ENCODE measurements around the gene TSEN34. TPM values are rescaled to one million over a fixed set of nuclear protein-coding genes. Genes with fewer than 3 reads are reported as not detected.
A peak's percentile ranks its signal among the peaks of the same experiment; 100 is the strongest.

The TSEN34 gene
- total RNA-seq, 1 donor from 2014 or later = 29.7 TPM

DNA sequence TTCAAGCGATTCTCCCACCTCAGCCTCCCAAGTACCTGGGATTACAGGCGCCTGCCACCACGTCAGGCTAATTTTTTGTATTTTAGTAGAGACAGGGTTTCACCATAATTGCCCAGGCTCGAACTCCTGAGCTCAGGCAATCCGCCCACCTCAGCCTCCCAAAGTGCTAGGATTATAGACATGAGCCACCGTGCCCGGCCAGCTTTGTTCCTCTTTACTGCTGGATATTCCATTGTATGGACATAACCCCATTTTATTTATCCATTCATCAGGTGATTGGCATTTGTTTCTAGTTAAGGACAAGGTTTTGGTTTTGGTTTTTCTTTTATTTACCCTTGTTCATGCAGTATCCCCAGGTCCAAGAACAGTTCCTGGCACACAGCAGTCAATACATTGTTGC lies 5.4 kb downstream of the TSEN34 start:
- Histone ChIP-seq H3K27ac (ENCODE audit: low read depth, low read length) (no peak overlapping the region), H3K4me1 (ENCODE audit: control insufficient read depth in 3 of 3, insufficient read depth in 3 of 3, low read length in 3 of 3) (peaks cover 12 to 14% (median 13%) of the 10 kb centered on the region in 3 donors), H3K27me3 (ENCODE audit: control insufficient read depth in 3 of 3, insufficient read depth in 3 of 3, low read length in 3 of 3) (no peaks in the 10 kb centered on the region), H3K9ac (ENCODE audit: low read depth in 1 of 3, low read length in 3 of 3) (no peak overlapping the region), H3K36me3 (ENCODE audit: control insufficient read depth in 3 of 3, insufficient read depth in 3 of 3, low read length in 3 of 3) (peaks cover 14 to 19% (median 18%) of the 10 kb centered on the region in 3 donors), H3K4me3 (ENCODE audit: low read length in 3 of 3) (no peak overlapping the region), H3K9me3 (ENCODE audit: control insufficient read depth in 3 of 3, low read length in 3 of 3) (no peaks in the 10 kb centered on the region)

DNA sequence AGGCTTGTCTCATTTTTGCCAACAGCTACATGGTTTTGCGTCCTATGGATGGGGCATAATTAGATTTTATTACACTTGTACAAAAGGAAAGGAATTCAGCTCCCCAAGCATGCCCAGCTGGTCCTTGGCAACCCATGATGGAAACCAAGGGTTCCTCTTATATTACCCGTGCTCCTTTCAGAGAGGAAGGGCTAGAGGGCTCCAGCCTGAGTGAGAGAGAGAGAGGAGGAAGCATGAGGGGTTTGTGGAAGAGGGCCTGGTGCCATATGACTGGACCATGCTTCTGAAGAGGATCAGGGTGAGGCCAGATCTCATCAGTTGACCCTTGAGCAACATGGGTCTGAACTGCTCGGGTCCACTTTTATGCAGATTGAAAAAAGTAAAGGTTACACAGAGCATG lies 6.0 kb downstream of the TSEN34 start:
- Histone ChIP-seq H3K36me3 (ENCODE audit: control insufficient read depth in 3 of 3, insufficient read depth in 3 of 3, low read length in 3 of 3) (peaks cover 13 to 23% (median 17%) of the 10 kb centered on the region in 3 donors), H3K9ac (ENCODE audit: low read depth in 1 of 3, low read length in 3 of 3) (no peak overlapping the region), H3K4me1 (ENCODE audit: control insufficient read depth in 3 of 3, insufficient read depth in 3 of 3, low read length in 3 of 3) (peaks cover 12 to 14% (median 13%) of the 10 kb centered on the region in 3 donors), H3K27ac (ENCODE audit: low read depth, low read length) (no peak overlapping the region), H3K9me3 (ENCODE audit: control insufficient read depth in 3 of 3, low read length in 3 of 3) (no peaks in the 10 kb centered on the region), H3K27me3 (ENCODE audit: control insufficient read depth in 3 of 3, insufficient read depth in 3 of 3, low read length in 3 of 3) (no peaks in the 10 kb centered on the region), H3K4me3 (ENCODE audit: low read length in 3 of 3) (no peak overlapping the region)

DNA sequence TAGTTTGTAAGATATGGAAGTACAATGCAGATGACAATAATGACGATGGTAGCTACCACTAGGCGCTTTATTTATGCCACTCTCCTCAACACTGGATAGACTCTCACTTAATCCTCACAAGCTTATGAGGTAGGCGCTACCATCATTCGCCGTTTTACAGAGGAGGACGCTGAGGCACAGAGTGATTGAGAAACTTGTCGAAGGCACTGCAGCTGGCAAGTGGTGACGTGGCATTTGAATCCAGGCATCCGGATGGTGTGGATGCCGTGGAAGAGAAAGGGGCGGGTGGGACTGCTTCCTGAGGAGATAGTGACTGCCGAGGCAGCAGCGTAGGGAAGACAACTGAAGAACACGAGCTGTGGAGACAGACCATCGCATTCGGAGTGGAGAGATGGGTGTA lies 8.3 kb downstream of the TSEN34 start:
- no peaks in the 10 kb centered on the region for H3K27me3 ChIP-seq (ENCODE audit: control insufficient read depth in 3 of 3, insufficient read depth in 3 of 3, low read length in 3 of 3)
- peaks cover 19 to 27% (median 26%) of the 10 kb centered on the region in 3 donors for H3K36me3 ChIP-seq (ENCODE audit: control insufficient read depth in 3 of 3, insufficient read depth in 3 of 3, low read length in 3 of 3)
- no peaks in the 10 kb centered on the region for H3K9me3 ChIP-seq (ENCODE audit: control insufficient read depth in 3 of 3, low read length in 3 of 3)
- peaks cover 31 to 34% (median 31%) of the 10 kb centered on the region in 3 donors for H3K4me1 ChIP-seq (ENCODE audit: control insufficient read depth in 3 of 3, insufficient read depth in 3 of 3, low read length in 3 of 3)
- no peak overlapping the region for H3K9ac ChIP-seq (ENCODE audit: low read depth in 1 of 3, low read length in 3 of 3)
- no peak overlapping the region for H3K4me3 ChIP-seq (ENCODE audit: low read length in 3 of 3)
- no peak overlapping the region for H3K27ac ChIP-seq (ENCODE audit: low read depth, low read length)

DNA sequence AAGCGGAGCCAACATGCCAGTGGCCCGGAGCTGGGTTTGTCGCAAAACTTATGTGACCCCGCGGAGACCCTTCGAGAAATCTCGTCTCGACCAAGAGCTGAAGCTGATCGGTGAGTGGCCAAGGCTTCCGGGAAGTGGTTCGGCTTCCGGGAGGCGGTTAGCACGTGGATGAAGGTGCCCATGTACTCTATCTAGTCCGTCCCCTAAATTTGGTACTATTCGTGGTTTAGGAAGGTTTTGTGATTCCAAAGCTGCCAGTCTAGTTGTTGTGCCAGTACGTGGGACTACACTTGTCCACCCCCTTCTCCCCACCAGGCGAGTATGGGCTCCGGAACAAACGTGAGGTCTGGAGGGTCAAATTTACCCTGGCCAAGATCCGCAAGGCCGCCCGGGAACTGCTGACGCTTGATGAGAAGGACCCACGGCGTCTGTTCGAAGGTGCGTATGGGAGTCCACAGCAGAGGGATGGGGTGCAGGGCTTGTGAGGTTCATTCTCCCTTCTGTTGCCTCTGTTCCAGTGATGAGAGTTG lies 10.1 kb downstream of the TSEN34 start:
- H3K36me3 ChIP-seq (ENCODE audit: control insufficient read depth in 3 of 3, insufficient read depth in 3 of 3, low read length in 3 of 3) = peaks cover 29 to 41% (median 38%) of the 10 kb centered on the region in 3 donors
- peak overlapping the region; percentile 95 for H3K27ac ChIP-seq (ENCODE audit: low read depth, low read length)
- H3K4me3 ChIP-seq (ENCODE audit: low read length in 3 of 3) = peak overlapping the region; percentile 90 to 98 (median 94)
- peaks cover 43 to 52% (median 45%) of the 10 kb centered on the region in 3 donors for H3K4me1 ChIP-seq (ENCODE audit: control insufficient read depth in 3 of 3, insufficient read depth in 3 of 3, low read length in 3 of 3)
- H3K9me3 ChIP-seq (ENCODE audit: control insufficient read depth in 3 of 3, low read length in 3 of 3) = no peaks in the 10 kb centered on the region
- peak overlapping the region; percentile 96 to 98 (median 96) for H3K9ac ChIP-seq (ENCODE audit: low read depth in 1 of 3, low read length in 3 of 3)
- H3K27me3 ChIP-seq (ENCODE audit: control insufficient read depth in 3 of 3, insufficient read depth in 3 of 3, low read length in 3 of 3) = no peaks in the 10 kb centered on the region

DNA sequence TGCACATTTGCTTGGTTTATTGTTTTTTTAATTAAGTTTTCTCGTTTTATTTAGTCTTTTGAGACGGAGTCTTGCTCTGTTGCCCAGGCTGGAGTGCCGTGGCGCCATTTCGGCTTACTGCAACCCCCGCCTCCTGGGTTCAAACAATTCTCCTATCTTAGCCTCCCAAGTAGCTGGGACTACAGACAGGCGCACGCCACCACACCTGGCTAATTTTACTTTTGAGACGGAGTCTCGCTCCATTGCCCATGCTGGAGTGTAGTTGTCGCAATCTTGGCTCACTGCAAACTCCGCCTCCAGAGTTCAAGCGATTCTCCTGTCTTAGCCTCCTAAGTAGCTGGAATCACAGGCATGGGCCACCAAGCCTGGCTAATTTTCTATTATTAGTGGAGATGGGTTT lies 10.9 kb downstream of the TSEN34 start:
- Histone ChIP-seq H3K4me3 (ENCODE audit: low read length in 3 of 3) (peak overlapping the region; percentile 90 to 98 (median 94)), H3K36me3 (ENCODE audit: control insufficient read depth in 3 of 3, insufficient read depth in 3 of 3, low read length in 3 of 3) (peaks cover 36 to 49% (median 45%) of the 10 kb centered on the region in 3 donors), H3K9me3 (ENCODE audit: control insufficient read depth in 3 of 3, low read length in 3 of 3) (no peaks in the 10 kb centered on the region), H3K27ac (ENCODE audit: low read depth, low read length) (peak overlapping the region; percentile 95), H3K4me1 (ENCODE audit: control insufficient read depth in 3 of 3, insufficient read depth in 3 of 3, low read length in 3 of 3) (peaks cover 50 to 59% (median 52%) of the 10 kb centered on the region in 3 donors), H3K9ac (ENCODE audit: low read depth in 1 of 3, low read length in 3 of 3) (peak overlapping the region; percentile 96 to 98 (median 96)), H3K27me3 (ENCODE audit: control insufficient read depth in 3 of 3, insufficient read depth in 3 of 3, low read length in 3 of 3) (no peaks in the 10 kb centered on the region)

DNA sequence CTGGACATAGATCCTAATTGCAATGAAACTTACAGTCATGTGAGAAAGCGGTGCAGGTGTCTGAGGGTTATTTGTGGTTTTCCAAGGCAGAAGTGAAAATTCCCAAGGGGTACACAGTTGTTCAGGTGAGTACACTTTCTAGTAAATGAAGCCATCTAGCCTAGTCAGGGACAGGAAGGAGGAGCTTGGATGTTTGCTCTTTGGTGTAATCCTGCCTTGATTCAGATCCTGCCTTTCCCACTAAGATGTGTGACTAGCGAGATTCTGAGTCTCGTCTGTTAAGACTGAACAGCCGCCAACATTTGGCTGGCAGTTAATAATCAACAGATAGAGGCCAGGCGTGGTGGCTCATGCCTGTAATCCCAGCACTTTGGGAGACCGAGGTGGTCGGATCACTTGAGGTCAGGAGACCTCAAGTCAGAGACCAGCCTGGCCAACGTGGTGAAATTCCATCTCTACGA lies 12.1 kb downstream of the TSEN34 start:
- peak overlapping the region; percentile 4 to 37 (median 28) for H3K9ac ChIP-seq (ENCODE audit: low read depth in 1 of 3, low read length in 3 of 3)
- no peaks in the 10 kb centered on the region for H3K9me3 ChIP-seq (ENCODE audit: control insufficient read depth in 3 of 3, low read length in 3 of 3)
- H3K4me3 ChIP-seq (ENCODE audit: low read length in 3 of 3) = no peak overlapping the region
- peaks cover 45 to 60% (median 52%) of the 10 kb centered on the region in 3 donors for H3K36me3 ChIP-seq (ENCODE audit: control insufficient read depth in 3 of 3, insufficient read depth in 3 of 3, low read length in 3 of 3)
- H3K27ac ChIP-seq (ENCODE audit: low read depth, low read length) = peak overlapping the region; percentile 10
- H3K27me3 ChIP-seq (ENCODE audit: control insufficient read depth in 3 of 3, insufficient read depth in 3 of 3, low read length in 3 of 3) = no peaks in the 10 kb centered on the region
- H3K4me1 ChIP-seq (ENCODE audit: control insufficient read depth in 3 of 3, insufficient read depth in 3 of 3, low read length in 3 of 3) = peaks cover 58 to 71% (median 64%) of the 10 kb centered on the region in 3 donors

DNA sequence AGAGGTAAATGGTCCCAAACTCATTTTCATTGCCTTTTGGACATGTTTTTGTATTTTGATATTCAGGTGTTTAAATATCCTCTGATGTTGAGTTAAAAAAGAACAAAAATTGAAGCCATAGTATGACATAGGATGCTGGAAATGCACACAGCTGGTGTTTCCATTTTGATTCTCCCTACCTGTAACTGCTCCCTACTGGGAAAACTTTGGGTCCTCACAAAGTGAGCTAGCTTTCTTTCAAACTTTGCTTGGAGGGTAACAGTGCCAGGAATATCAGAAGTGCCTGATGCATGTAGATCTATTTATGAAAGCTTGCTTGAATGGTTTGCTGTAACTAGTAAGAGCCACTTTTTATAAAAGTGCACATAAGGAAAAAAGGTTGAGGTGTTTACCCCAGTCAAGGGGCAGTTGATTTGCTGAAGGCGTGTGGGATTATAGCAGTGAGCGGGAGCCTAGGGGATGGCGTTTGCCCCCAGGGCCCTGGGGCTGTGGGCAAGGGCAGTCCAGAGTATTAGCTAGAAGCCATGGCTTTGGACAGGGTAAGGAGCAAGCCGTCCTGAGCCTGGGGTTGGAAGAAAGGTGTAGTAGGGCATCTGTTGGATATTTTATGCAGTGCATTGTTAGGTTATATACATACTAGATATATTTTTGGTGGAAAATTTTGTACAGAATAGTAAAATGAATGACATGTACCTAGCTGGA lies 13.8 kb downstream of the TSEN34 start:
- Histone ChIP-seq H3K27me3 (ENCODE audit: control insufficient read depth in 3 of 3, insufficient read depth in 3 of 3, low read length in 3 of 3) (no peaks in the 10 kb centered on the region), H3K9me3 (ENCODE audit: control insufficient read depth in 3 of 3, low read length in 3 of 3) (no peaks in the 10 kb centered on the region), H3K27ac (ENCODE audit: low read depth, low read length) (no peak overlapping the region), H3K9ac (ENCODE audit: low read depth in 1 of 3, low read length in 3 of 3) (peak overlapping the region in 1 of 3 donors; percentile 33), H3K4me1 (ENCODE audit: control insufficient read depth in 3 of 3, insufficient read depth in 3 of 3, low read length in 3 of 3) (peaks cover 75 to 89% (median 81%) of the 10 kb centered on the region in 3 donors), H3K4me3 (ENCODE audit: low read length in 3 of 3) (no peak overlapping the region), H3K36me3 (ENCODE audit: control insufficient read depth in 3 of 3, insufficient read depth in 3 of 3, low read length in 3 of 3) (peaks cover 47 to 64% (median 52%) of the 10 kb centered on the region in 3 donors)

DNA sequence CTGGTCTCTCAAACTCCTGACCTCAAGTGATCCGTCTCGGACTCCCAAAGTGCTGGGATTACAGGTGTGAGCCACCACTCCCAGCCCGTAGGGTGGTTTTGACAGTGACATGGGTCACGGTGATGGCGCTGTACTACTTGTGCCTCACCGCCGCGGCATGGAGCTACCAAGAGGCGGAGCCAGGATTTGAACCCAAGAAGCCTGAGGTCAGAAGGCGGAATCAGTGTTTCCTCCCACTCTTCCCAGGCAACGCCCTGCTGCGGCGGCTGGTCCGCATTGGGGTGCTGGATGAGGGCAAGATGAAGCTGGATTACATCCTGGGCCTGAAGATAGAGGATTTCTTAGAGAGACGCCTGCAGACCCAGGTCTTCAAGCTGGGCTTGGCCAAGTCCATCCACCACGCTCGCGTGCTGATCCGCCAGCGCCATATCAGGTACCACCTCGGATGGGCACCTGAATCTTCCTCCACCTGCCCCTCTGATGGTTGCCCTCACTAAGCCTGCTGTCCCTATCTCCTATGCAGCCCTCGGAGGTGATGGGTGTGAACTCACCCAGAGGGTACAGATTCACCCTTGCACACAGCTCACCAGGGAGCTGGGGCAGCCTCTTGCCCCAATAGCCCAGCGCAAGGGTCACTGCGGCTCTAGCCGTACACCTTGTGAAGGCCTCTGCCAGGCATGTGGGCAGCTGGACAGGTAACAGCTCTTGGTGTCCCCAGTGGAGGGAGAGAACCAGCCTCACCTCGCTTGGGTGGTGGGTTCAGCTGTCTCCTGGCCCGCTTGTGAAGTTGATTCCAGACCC lies 15.1 kb downstream of the TSEN34 start:
- Histone ChIP-seq H3K4me3 (ENCODE audit: low read length in 3 of 3) (no peak overlapping the region), H3K4me1 (ENCODE audit: control insufficient read depth in 3 of 3, insufficient read depth in 3 of 3, low read length in 3 of 3) (peaks cover 77 to 91% (median 82%) of the 10 kb centered on the region in 3 donors), H3K9ac (ENCODE audit: low read depth in 1 of 3, low read length in 3 of 3) (no peak overlapping the region), H3K27ac (ENCODE audit: low read depth, low read length) (peak overlapping the region; percentile 75), H3K9me3 (ENCODE audit: control insufficient read depth in 3 of 3, low read length in 3 of 3) (no peaks in the 10 kb centered on the region), H3K27me3 (ENCODE audit: control insufficient read depth in 3 of 3, insufficient read depth in 3 of 3, low read length in 3 of 3) (no peaks in the 10 kb centered on the region), H3K36me3 (ENCODE audit: control insufficient read depth in 3 of 3, insufficient read depth in 3 of 3, low read length in 3 of 3) (peaks cover 47 to 63% (median 53%) of the 10 kb centered on the region in 3 donors)

DNA sequence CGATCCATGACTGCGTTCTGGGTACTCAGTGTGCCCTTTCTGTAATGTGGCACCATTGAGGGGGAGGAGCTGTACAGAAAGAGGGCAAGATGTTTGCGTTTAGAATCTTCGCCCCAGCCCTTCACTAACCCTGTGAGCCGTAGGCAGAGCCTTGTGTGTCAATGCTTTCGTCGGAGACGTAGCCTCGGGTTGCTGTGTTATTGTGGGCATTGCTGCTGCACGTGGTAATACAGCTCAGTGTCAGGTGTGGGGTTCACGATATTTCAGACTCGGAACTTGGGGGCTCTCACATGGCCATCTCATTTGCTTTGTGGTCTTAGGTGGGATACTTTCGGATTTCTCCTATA lies 15.7 kb downstream of the TSEN34 start:
- H3K4me1 ChIP-seq (ENCODE audit: control insufficient read depth in 3 of 3, insufficient read depth in 3 of 3, low read length in 3 of 3) = peaks cover 71 to 85% (median 76%) of the 10 kb centered on the region in 3 donors
- no peak overlapping the region for H3K9ac ChIP-seq (ENCODE audit: low read depth in 1 of 3, low read length in 3 of 3)
- H3K27me3 ChIP-seq (ENCODE audit: control insufficient read depth in 3 of 3, insufficient read depth in 3 of 3, low read length in 3 of 3) = no peaks in the 10 kb centered on the region
- H3K36me3 ChIP-seq (ENCODE audit: control insufficient read depth in 3 of 3, insufficient read depth in 3 of 3, low read length in 3 of 3) = peaks cover 44 to 57% (median 53%) of the 10 kb centered on the region in 3 donors
- no peak overlapping the region for H3K4me3 ChIP-seq (ENCODE audit: low read length in 3 of 3)
- H3K9me3 ChIP-seq (ENCODE audit: control insufficient read depth in 3 of 3, low read length in 3 of 3) = no peaks in the 10 kb centered on the region
- H3K27ac ChIP-seq (ENCODE audit: low read depth, low read length) = peak overlapping the region; percentile 75
